ENCODE measurements around the gene MAP4K4.
A peak's percentile ranks its signal among the peaks of the same experiment; 100 is the strongest.

Gene MAP4K4

DNA sequence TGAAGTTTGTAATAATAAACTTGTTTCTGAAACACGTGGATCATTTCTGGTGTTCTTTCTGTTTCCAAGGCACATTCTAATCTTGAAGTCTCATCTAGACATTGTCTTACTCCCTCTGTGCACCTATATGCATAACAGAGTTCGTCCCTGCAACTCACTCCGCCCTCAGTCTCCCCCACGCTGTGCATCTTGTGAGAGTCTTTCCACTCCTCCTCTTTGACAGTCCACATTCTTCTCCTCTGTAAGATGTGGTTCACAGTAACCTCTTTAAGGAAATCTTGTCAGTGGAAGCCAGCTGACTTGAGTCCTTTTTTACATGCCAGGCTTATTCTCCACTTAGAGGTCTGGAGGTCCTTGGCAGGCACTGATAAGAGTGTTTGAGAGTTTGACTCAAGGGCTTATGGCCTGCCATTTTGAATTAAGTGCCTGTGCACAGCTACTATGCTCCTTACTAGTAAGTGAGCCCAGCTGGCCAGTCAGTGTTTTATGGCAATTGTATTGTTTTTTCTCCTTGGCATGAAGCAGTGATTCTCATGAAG lies 185.3 kb downstream of the MAP4K4 start:
- TF ChIP-seq, protein P1, sequence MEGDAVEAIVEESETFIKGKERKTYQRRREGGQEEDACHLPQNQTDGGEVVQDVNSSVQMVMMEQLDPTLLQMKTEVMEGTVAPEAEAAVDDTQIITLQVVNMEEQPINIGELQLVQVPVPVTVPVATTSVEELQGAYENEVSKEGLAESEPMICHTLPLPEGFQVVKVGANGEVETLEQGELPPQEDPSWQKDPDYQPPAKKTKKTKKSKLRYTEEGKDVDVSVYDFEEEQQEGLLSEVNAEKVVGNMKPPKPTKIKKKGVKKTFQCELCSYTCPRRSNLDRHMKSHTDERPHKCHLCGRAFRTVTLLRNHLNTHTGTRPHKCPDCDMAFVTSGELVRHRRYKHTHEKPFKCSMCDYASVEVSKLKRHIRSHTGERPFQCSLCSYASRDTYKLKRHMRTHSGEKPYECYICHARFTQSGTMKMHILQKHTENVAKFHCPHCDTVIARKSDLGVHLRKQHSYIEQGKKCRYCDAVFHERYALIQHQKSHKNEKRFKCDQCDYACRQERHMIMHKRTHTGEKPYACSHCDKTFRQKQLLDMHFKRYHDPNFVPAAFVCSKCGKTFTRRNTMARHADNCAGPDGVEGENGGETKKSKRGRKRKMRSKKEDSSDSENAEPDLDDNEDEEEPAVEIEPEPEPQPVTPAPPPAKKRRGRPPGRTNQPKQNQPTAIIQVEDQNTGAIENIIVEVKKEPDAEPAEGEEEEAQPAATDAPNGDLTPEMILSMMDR (IDR thresholded peaks at IDR 0.05; ENCODE audit: borderline replicate concordance, extremely low read depth, low read length, poor library complexity, severe bottlenecking) = no peak
- no peak for TF ChIP-seq EZH2 (IDR thresholded peaks at IDR 0.05; ENCODE audit: borderline replicate concordance, low read depth, low read length, severe bottlenecking)
- no peaks in the 10 kb centered on the region for H3K27me3 ChIP-seq (ENCODE audit: insufficient read depth, low read length, poor library complexity)
- no peak overlapping the region for H3K27ac ChIP-seq (ENCODE audit: low read length)
- H3K9me3 ChIP-seq (ENCODE audit: insufficient read depth, low read length, severe bottlenecking) = no peaks in the 10 kb centered on the region
- H3K4me1 ChIP-seq (ENCODE audit: insufficient read depth, low read length) = no peaks in the 10 kb centered on the region
- no peaks in the 10 kb centered on the region for H3K79me2 ChIP-seq (ENCODE audit: insufficient read depth, low read length)
- no peak overlapping the region for H3K4me3 ChIP-seq (ENCODE audit: low read depth in 1 of 2, low read length in 2 of 2)
- no peak for ATAC-seq (ENCODE audit: insufficient read depth, low read depth)
- no peak overlapping the region for H3K4me2 ChIP-seq (ENCODE audit: insufficient read depth, low read length)
- peaks cover 87% of the 10 kb centered on the region for H3K36me3 ChIP-seq (ENCODE audit: insufficient read depth, low read length)
- H4K20me1 ChIP-seq (ENCODE audit: insufficient read depth, low read length) = no peaks in the 10 kb centered on the region
- DNase-seq = no peak
- H3K9ac ChIP-seq (ENCODE audit: low read depth, low read length) = no peak overlapping the region
- no peak overlapping the region for H2AFZ ChIP-seq (ENCODE audit: low read depth, low read length)

DNA sequence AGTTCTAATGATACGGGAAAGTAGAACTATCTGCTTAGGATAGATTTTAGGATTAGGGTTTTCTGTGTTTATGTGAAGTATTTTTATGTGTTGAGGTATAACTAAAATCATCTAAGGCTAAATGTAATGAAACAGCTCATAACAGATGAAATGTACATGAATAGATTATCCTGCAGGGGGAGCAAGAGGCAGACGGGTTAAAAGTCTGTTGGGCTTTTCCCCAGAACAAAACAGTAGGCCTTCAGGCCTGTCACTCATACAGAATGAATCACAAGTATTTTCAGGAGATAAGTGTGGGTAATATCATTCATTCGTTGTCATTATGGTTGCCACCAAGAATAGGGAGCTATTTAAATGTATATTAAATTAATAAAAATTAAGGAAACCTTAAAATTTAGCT lies 186.4 kb downstream of the MAP4K4 start:
- H3K36me3 ChIP-seq (ENCODE audit: insufficient read depth, low read length) = peaks cover 85% of the 10 kb centered on the region
- H3K4me1 ChIP-seq (ENCODE audit: insufficient read depth, low read length) = no peaks in the 10 kb centered on the region
- no peak overlapping the region for H3K4me2 ChIP-seq (ENCODE audit: insufficient read depth, low read length)
- H3K27ac ChIP-seq (ENCODE audit: low read length) = no peak overlapping the region
- TF ChIP-seq, protein P1 (IDR thresholded peaks at IDR 0.05; ENCODE audit: borderline replicate concordance, extremely low read depth, low read length, poor library complexity, severe bottlenecking) = peak; percentile 59
- no peak for TF ChIP-seq EZH2 (IDR thresholded peaks at IDR 0.05; ENCODE audit: borderline replicate concordance, low read depth, low read length, severe bottlenecking)
- H3K79me2 ChIP-seq (ENCODE audit: insufficient read depth, low read length) = no peaks in the 10 kb centered on the region
- H2AFZ ChIP-seq (ENCODE audit: low read depth, low read length) = no peak overlapping the region
- no peaks in the 10 kb centered on the region for H3K9me3 ChIP-seq (ENCODE audit: insufficient read depth, low read length, severe bottlenecking)
- DNase-seq (no peak), ATAC-seq (ENCODE audit: insufficient read depth, low read depth) (peak; percentile 66)
- no peak overlapping the region for H3K4me3 ChIP-seq (ENCODE audit: low read depth in 1 of 2, low read length in 2 of 2)
- no peak overlapping the region for H3K9ac ChIP-seq (ENCODE audit: low read depth, low read length)
- H4K20me1 ChIP-seq (ENCODE audit: insufficient read depth, low read length) = no peaks in the 10 kb centered on the region
- H3K27me3 ChIP-seq (ENCODE audit: insufficient read depth, low read length, poor library complexity) = no peaks in the 10 kb centered on the region

- H3K27me3 ChIP-seq (ENCODE audit: insufficient read depth, low read length, poor library complexity) = no peaks in the 10 kb centered on the region
- H3K4me2 ChIP-seq (ENCODE audit: insufficient read depth, low read length) = no peak overlapping the region
- TF ChIP-seq, protein P1 (IDR thresholded peaks at IDR 0.05; ENCODE audit: borderline replicate concordance, extremely low read depth, low read length, poor library complexity, severe bottlenecking) = no peak
- no peak for TF ChIP-seq EZH2 (IDR thresholded peaks at IDR 0.05; ENCODE audit: borderline replicate concordance, low read depth, low read length, severe bottlenecking)
- H3K36me3 ChIP-seq (ENCODE audit: insufficient read depth, low read length) = peaks cover 89% of the 10 kb centered on the region
- no peak overlapping the region for H3K27ac ChIP-seq (ENCODE audit: low read length)
- no peaks in the 10 kb centered on the region for H3K9me3 ChIP-seq (ENCODE audit: insufficient read depth, low read length, severe bottlenecking)
- H3K9ac ChIP-seq (ENCODE audit: low read depth, low read length) = no peak overlapping the region
- no peaks in the 10 kb centered on the region for H4K20me1 ChIP-seq (ENCODE audit: insufficient read depth, low read length)
- no peaks in the 10 kb centered on the region for H3K79me2 ChIP-seq (ENCODE audit: insufficient read depth, low read length)
- no peak overlapping the region for H2AFZ ChIP-seq (ENCODE audit: low read depth, low read length)
- H3K4me3 ChIP-seq (ENCODE audit: low read depth in 1 of 2, low read length in 2 of 2) = no peak overlapping the region
- ATAC-seq (ENCODE audit: insufficient read depth, low read depth) = no peak
- no peaks in the 10 kb centered on the region for H3K4me1 ChIP-seq (ENCODE audit: insufficient read depth, low read length)
- DNase-seq = no peak
Measured at GRCh38 chr2:101884423-101884822, 186.9 kb downstream of the MAP4K4 start.

- Histone ChIP-seq H3K36me3 (ENCODE audit: insufficient read depth, low read length) (peaks cover 88% of the 10 kb centered on the region), H3K27ac (ENCODE audit: low read length) (no peak overlapping the region), H3K79me2 (ENCODE audit: insufficient read depth, low read length) (no peaks in the 10 kb centered on the region), H3K4me2 (ENCODE audit: insufficient read depth, low read length) (no peak overlapping the region), H3K27me3 (ENCODE audit: insufficient read depth, low read length, poor library complexity) (no peaks in the 10 kb centered on the region), H3K4me3 (ENCODE audit: low read depth in 1 of 2, low read length in 2 of 2) (no peak overlapping the region), H3K9ac (ENCODE audit: low read depth, low read length) (no peak overlapping the region), H4K20me1 (ENCODE audit: insufficient read depth, low read length) (no peaks in the 10 kb centered on the region), H3K9me3 (ENCODE audit: insufficient read depth, low read length, severe bottlenecking) (no peaks in the 10 kb centered on the region), H3K4me1 (ENCODE audit: insufficient read depth, low read length) (no peaks in the 10 kb centered on the region), H2AFZ (ENCODE audit: low read depth, low read length) (no peak overlapping the region)
- ATAC-seq (ENCODE audit: insufficient read depth, low read depth) = no peak
- TF ChIP-seq EZH2 (IDR thresholded peaks at IDR 0.05; ENCODE audit: borderline replicate concordance, low read depth, low read length, severe bottlenecking) = no peak
- TF ChIP-seq, protein P1 (IDR thresholded peaks at IDR 0.05; ENCODE audit: borderline replicate concordance, extremely low read depth, low read length, poor library complexity, severe bottlenecking) = no peak
- DNase-seq = no peak
Measured at GRCh38 chr2:101887328-101887727, 189.8 kb downstream of the MAP4K4 start.

Measured in DND-41 (cell line).